GM11168 (cell line): Measurements from ENCODE around the gene FARP1.

ENCODE experiments used
- in situ Hi-C: fragments of 300-500 bp; cut with MboI; formaldehyde crosslinking; loops from one replicate; pipeline ENCODE4 v1.12.0; 2022; ENCODE audit warnings: low sequenced_read_pairs; ENCODE audit not compliant: unreplicated experiment

FARP1 gene

DNA sequence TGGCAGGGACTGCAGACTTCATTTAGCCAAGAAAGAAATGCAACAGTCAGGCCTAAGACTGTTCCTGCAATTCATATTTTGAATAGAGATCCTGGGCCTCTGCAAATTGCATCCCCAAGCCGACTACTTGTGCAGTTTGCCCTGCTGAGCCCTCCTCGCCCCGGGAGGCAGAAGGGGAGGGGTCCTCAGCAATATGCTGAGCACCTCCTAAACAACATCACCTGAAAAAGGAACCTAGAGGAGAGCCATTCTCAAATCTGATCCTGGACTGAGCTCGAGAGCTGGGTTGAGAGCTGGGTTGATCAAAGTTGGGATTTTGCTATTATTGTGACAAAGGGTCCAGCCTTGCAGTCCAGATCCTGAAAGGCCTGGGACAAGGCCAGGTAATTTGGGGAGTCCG, 304.2 kb downstream of the FARP1 start:
- in situ Hi-C loops, result loop anchor here (5.0 kb wide), 1 partner anchor 210 kb away; no protein-coding TSS in a partner anchor

DNA sequence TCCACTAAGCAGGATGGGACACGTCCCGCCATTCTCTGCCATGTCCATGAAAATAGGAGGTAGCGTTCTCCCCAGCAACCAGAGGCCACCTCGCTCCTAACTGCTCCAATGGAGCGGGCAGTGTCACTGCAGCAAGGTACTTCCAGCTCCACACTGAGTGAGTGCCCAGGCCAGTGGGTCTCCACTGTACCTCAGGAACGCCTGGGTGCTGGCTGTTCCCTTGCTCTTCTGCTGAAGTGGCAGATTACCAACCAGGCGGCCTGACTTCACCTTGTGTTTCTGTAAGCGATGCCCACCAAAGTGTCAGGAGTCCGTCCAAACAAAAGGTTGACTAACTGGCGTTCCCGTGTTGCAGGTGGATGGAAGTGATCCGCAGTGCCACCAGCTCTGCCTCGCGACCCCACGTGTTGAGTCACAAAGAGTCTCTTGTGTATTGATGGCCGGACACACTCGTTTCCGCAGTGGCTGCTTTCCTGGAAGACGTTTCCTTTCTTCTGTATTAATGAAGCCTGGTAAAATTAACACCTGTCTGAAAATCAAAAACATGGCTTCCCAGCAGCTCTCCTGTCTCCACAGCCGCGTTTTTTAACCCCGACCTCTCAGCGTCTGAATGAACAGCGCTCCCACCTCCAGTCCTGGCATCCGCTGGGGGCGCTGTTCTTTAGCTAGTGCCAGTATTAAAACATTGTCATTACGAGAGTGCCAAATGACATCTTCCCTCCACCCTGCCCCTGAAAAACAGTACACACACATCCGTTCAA, 305.2 kb downstream of the FARP1 start:
- in situ Hi-C loops, result loop anchor here (5.0 kb wide), 1 partner anchor 209 kb away; no protein-coding TSS in a partner anchor

GRCh38 chr13:98448642-98448928, 305.7 kb downstream of the FARP1 start:
- in situ Hi-C loops, result loop anchor here (5.0 kb wide), 1 partner anchor 209 kb away; no protein-coding TSS in a partner anchor

DNA sequence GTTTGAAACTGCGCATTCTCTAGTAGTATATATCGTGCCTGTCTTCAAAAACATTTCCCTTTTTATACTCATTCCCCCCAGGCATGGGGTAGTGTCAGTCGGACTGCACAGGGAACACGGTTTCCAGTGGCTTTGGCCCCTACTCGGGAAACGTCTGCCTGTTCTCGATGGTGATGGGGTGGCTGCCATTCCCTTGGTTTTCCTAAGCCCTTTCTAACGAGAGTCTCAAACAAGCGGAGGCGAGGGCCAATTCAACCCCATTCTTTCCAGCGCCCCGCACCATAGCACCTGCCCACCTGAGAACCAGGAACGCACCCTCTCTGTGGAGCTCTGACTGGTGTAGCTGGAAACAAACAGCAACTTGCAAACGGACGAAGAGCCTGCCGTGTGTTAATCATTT, 306.4 kb downstream of the FARP1 start:
- in situ Hi-C loops, result loop anchor here (5.0 kb wide), 1 partner anchor 208 kb away; no protein-coding TSS in a partner anchor

DNA sequence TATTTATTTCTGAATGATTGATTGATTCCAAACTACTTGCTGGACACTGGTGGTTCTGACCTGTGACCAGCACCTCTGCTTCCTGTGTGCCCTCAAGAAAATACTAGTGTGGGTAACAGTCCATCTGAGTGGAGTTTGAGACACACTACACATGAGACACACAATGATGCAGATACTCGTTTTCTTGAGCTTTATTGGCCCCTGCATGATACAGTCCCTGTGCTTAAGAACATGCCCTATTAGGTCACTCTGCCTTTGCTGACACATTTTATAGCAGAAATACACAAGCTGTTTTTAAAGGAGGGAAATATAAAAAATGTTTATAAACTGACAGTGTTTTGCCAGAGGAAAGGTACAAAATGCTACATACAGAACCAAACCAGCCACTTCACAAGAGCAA, 307.1 kb downstream of the FARP1 start:
- in situ Hi-C loops, result no loop called here

GRCh38 chr13:98450539-98451111, 307.7 kb downstream of the FARP1 start:
- in situ Hi-C loops, result no loop called here

- in situ Hi-C loops, result no loop called here
Observed at GRCh38 chr13:98451676-98452470, 309.0 kb downstream of the FARP1 start.

GRCh38 chr13:98452851-98453843, 310.3 kb downstream of the FARP1 start:
- in situ Hi-C loops, result no loop called here

GRCh38 chr13:98454389-98454881, 311.5 kb downstream of the FARP1 start:
- in situ Hi-C loops, result no loop called here

DNA sequence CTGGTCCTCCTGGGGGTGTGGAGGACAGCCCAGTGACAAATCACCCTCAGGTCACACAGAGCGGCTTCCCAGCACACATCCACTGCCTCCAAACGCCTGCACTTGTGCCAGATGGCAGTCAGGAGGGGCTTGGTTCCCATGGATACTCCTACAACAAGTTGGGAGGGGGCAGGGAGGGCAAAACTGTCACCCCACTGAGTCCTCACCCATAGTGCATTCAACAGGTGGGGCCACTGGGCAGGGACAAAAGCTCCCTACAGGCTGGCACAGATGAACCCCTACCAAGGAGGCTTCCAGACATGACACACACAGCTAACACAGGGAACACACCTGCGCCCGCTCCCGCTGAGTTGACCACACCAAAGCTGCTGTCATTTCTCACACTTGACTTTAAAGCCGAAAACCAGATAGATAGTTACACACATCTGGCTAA, 313.5 kb downstream of the FARP1 start:
- in situ Hi-C loops, result no loop called here

DNA sequence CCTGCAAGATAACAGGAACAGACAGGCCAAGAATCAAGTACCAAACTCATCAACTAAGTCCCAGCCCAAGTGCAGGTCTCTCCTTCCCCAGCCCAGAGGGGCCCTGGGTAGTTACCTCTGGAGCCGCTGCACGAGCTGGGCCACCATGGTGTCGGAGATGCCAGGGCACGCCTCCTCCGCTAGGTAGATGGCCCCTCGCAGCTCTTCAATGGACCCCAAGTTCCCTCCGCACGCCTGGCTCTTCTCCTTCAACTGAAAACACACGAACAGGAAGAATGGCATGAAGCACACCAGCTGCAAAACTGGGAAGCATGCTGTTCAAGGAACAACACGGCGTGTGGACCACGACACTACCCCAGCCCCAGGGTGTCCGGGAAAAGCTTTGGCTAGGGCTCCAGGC, 314.2 kb downstream of the FARP1 start:
- in situ Hi-C loops, result no loop called here

- in situ Hi-C loops, result no loop called here
Observed at GRCh38 chr13:98458431-98458830, 315.5 kb downstream of the FARP1 start.

- in situ Hi-C loops, result no loop called here
Observed at GRCh38 chr13:98459171-98459681, 316.3 kb downstream of the FARP1 start.

DNA sequence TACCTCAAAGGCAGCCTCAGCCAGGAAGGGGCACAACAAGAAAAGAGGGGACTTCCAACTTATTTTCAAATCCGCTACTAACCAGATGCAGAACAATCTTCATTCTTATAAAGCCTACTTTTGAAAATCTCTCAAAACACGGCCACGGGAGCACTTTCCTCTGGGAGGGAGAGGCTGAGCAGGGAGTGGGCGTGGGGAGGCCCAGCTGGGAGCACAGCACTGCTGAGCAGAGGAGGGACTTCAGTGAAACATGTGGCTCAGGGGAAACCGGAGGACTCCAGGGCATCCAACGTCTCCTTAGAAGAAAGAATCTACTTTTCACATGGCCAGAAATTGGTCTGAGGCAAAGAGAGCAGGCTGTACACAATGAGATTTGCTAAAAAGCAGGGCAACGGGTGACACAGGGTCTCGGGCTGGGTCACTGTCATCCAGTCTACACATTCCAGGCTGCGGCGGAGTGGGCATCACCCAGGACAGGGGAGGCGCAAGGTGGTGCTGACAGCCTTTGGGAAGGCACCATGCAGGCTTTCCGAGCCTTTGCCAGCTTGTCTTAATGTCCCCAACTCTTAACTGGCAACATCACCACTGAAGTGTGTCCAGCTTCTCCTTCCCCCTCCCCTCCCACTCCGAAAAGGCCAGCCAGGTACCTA, 317.0 kb downstream of the FARP1 start:
- in situ Hi-C loops, result no loop called here

DNA sequence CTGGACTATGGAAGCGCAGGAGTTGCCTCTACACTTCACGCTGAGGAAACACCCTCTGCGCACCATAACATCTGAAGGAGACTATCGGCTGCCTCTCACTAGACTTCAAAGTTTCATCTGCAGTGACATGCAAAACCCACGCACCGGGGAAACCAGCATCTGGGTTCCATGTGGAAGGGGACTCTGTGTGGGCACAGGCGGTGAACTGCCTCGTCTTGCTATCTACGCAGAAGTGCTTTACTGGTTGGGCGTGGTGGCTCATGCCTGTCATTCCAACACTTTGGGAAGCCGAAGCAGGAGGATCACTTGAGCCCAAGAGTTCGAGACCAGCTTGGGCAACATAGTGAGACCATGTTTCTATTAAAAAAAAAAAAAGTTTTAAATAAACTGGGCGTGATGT, 317.6 kb downstream of the FARP1 start:
- in situ Hi-C loops, result no loop called here

GRCh38 chr13:98461486-98462240, 318.8 kb downstream of the FARP1 start:
- in situ Hi-C loops, result no loop called here

DNA sequence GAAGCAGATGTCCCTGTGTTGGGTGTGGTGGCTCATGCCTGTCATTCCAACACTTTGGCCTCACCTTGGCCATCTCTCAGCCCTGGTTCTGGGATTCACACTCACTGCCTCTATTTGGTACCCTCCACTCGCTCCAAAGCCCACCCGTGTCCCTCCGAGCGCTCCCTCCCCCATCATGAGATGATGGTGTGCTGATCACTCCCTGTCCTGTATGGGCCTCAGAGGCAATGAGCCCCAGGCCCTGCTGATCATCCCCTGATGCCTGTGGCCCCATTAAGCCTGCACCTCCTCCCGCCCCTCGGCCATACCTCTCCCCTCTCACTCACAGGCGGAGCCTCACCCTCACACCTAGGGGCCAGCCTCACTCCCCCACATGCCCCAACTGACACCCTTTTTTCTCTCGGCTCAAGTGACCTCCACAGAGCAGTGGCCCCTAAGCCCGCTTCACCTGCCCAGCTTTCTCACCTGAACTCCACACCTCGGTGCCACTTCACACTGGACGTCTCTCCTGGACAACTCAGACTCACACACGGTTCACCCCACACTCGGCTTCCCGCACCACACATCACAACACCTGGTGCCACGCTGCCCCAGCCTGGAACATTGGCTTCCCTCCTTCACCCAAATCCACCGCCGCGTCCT, 319.5 kb downstream of the FARP1 start:
- in situ Hi-C loops, result no loop called here

GRCh38 chr13:98462946-98463345, 320.1 kb downstream of the FARP1 start:
- in situ Hi-C loops, result no loop called here
